Esophagus (tissue), 2 donors: ENCODE results near the gene C4orf54. TPM values are rescaled to one million over a fixed set of nuclear protein-coding genes. Genes with fewer than 3 reads are reported as not detected.

Experiments used
- H3K27ac ChIP-seq, 2 donors: one replicate each; pipeline ENCODE4 v1.5.1; 2013; ENCODE audit warnings: low read depth in 2 of 2, mild to moderate bottlenecking in 2 of 2, inconsistent platforms in 1 of 2, low read length in 1 of 2, moderate library complexity in 1 of 2
- H3K27me3 ChIP-seq, 2 donors: one replicate each; pipeline ENCODE4 v1.6.1; 2013; ENCODE audit warnings: low read length in 2 of 2, control low read depth in 1 of 2, mild to moderate bottlenecking in 1 of 2; ENCODE audit not compliant: insufficient read depth in 2 of 2, control insufficient read depth in 1 of 2
- H3K36me3 ChIP-seq, 2 donors: one replicate each; pipeline ENCODE4 v1.6.1; 2013; ENCODE audit warnings: low read length in 1 of 2; ENCODE audit not compliant: control insufficient read depth in 2 of 2, insufficient read depth in 2 of 2
- H3K4me1 ChIP-seq, 2 donors: one replicate each; pipeline ENCODE4 v1.6.1; 2013; ENCODE audit warnings: low read length in 1 of 2; ENCODE audit not compliant: control insufficient read depth in 2 of 2, insufficient read depth in 2 of 2
- H3K4me3 ChIP-seq, 2 donors: one replicate each; pipeline ENCODE4 v1.5.1; 2013; ENCODE audit warnings: low read length in 2 of 2, mild to moderate bottlenecking in 2 of 2, low read depth in 1 of 2, moderate library complexity in 1 of 2
- H3K9me3 ChIP-seq, 2 donors: one replicate each; pipeline ENCODE4 v1.6.1; 2013; ENCODE audit warnings: mild to moderate bottlenecking in 2 of 2, low read depth in 1 of 2, low read length in 1 of 2, moderate library complexity in 1 of 2; ENCODE audit not compliant: control insufficient read depth in 2 of 2, insufficient read depth in 1 of 2
- WGBS, 2 donors: extraction: QIAGEN DNeasy Blood & Tissue Kit; methylation state at CpG; one replicate each; pipeline ENCODE4 v1.1.7; 2013; 5-methylcytosine and 5-hydroxymethylcytosine counted together
- polyA plus RNA-seq, 2 donors: library from polyadenylated mRNA; stranded (reverse); fragments of 200-250 nt; gene quantifications; one replicate each; pipeline ENCODE4 v1.2.3, GENCODE V29; 2013
- donor health status: healthy with polysubstance abuse.
- donor health status: Bipolar disorder and iron deficiency.

Gene C4orf54
- polyA plus RNA-seq, 2 donors, result under 0.01 to 0.04 TPM

GRCh38 chr4:99654361-99654761, 3.3 kb downstream of the C4orf54 start:
- Histone ChIP-seq H3K9me3 (peaks cover 3% of the 10 kb centered on the region in 2 donors), H3K27ac (no peak overlapping the region), H3K27me3 (no peaks in the 10 kb centered on the region), H3K36me3 (no peaks in the 10 kb centered on the region), H3K4me1 (peaks cover 0 to 7% of the 10 kb centered on the region in 2 donors), H3K4me3 (no peak overlapping the region)
- WGBS, 2 donors, result 85 to 86% methylated on average over 15 of the region's 15 CpGs

DNA sequence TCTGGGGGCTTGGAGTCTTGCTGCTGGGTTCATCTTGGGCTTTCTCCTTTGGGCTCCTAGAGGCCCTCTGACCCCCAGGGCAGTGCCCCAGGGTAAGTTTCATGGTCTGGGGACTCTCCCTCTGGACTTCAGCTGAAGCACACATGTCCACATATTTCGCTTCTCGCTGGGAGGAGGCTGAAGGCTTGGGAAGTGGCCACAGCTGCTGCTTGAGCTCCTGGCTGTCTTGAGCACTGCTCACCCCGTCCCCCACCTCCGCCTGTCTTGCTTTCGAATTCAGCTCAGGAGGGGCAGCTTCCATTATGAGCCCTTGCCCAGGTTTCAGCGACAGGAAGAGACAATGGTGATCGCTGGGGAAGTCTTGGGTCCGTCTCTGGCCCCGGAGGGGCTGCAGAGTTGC, 3.7 kb downstream of the C4orf54 start:
- H3K4me3 ChIP-seq, result no peak overlapping the region
- no peaks in the 10 kb centered on the region for H3K36me3 ChIP-seq
- no peak overlapping the region for H3K27ac ChIP-seq
- peaks cover 3% of the 10 kb centered on the region in 2 donors for H3K9me3 ChIP-seq
- peaks cover 0 to 7% of the 10 kb centered on the region in 2 donors for H3K4me1 ChIP-seq
- WGBS, 2 donors, result 91 to 93% methylated on average over 9 of the region's 9 CpGs
- no peaks in the 10 kb centered on the region for H3K27me3 ChIP-seq

GRCh38 chr4:99652596-99653436, 4.8 kb downstream of the C4orf54 start:
- H3K27me3 ChIP-seq, result no peaks in the 10 kb centered on the region
- no peaks in the 10 kb centered on the region for H3K36me3 ChIP-seq
- WGBS, 2 donors, result 85 to 86% methylated on average over 43 of the region's 43 CpGs
- H3K27ac ChIP-seq, result no peak overlapping the region
- H3K9me3 ChIP-seq, result peaks cover 3% of the 10 kb centered on the region in 2 donors
- H3K4me1 ChIP-seq, result peaks cover 0 to 7% of the 10 kb centered on the region in 2 donors
- H3K4me3 ChIP-seq, result no peak overlapping the region

DNA sequence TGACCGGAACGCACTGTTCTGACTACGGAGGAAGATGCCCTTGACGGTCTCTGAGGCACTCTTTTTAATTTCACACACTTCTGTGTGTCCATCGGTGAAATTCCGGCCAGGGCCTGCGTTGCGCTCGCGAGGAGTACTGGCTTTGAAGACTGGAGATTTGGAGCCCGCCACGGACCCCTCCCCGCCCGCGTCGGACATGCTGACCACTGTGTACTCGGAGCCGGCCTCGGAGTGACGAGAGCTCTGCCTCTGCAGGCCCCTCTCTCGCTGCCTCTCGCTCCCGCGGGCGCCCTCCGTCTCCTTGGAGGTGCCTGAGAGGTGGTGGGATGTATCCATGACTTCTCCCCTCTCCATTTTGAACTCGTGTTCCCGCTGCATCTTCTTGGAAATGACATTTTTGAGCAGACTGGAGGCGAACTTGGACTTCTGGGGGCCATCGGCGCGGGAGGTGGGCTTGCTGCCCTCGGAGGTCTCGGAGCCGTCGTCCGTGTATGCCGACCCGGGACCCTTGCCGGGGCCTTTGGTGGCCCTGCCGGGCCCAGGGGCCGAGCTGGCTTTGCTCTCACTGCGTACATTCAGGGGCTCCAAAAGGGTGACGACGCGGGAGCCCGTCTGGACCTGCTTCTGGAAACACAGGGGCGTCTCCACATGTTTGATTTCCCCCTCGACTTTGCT, 5.7 kb downstream of the C4orf54 start:
- Histone ChIP-seq H3K27me3 (no peaks in the 10 kb centered on the region), H3K36me3 (no peaks in the 10 kb centered on the region), H3K9me3 (peaks cover 3% of the 10 kb centered on the region in 2 donors), H3K4me1 (peaks cover 0 to 7% of the 10 kb centered on the region in 2 donors), H3K4me3 (no peak overlapping the region), H3K27ac (no peak overlapping the region)
- 95 to 96% methylated on average over 49 of the region's 49 CpGs for WGBS, 2 donors

GRCh38 chr4:99651016-99651769, 6.4 kb downstream of the C4orf54 start:
- H3K27me3 ChIP-seq, result no peaks in the 10 kb centered on the region
- H3K4me3 ChIP-seq, result no peak overlapping the region
- H3K9me3 ChIP-seq, result peaks cover 3% of the 10 kb centered on the region in 2 donors
- peaks cover 0 to 7% of the 10 kb centered on the region in 2 donors for H3K4me1 ChIP-seq
- no peaks in the 10 kb centered on the region for H3K36me3 ChIP-seq
- 93% methylated on average over 18 of the region's 18 CpGs for WGBS, 2 donors
- no peak overlapping the region for H3K27ac ChIP-seq

DNA sequence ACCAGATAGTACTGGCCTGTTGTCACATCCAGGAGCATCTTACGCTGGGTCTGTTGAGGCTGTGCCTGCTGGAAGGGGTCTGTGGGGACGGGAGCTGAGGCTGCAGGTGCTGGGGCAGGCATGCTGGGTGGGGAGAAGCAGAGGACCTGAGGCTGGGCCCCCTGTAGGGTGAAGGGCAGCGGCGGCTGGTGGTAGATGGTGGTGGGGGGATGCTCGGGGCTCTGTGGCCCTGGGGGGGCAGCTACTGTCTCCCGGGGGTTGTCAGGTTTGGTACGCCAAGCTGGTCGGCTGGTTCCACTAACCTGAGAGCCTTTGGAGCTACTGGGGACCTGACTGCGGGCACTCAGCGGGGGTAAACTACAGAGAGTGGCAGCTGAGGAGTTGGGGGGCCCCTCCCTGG, 7.8 kb downstream of the C4orf54 start:
- Histone ChIP-seq H3K27ac (no peak overlapping the region), H3K4me1 (peaks cover 0 to 7% of the 10 kb centered on the region in 2 donors), H3K9me3 (peaks cover 3% of the 10 kb centered on the region in 2 donors), H3K36me3 (no peaks in the 10 kb centered on the region), H3K4me3 (no peak overlapping the region), H3K27me3 (no peaks in the 10 kb centered on the region)
- 91 to 92% methylated on average over 10 of the region's 10 CpGs for WGBS, 2 donors

DNA sequence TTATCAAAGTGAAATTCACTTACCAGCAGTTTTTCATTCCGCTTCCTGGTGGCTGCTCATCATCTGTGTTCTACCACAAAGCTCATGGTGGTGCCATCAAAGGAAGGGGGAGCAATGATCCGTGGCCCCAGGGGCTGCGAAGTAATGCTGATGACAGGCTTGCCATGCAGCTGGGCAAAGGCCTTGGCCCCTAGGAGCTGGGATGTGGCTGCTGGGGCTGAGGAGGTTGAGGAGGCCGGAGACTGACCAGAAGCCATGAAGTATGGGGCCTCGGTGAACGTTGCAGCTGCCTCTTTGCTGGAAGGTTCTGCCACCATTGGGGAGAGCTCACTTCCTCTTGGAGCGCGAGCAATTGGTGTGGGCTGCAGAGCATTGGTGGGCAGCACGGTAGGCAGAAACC, 8.4 kb downstream of the C4orf54 start:
- no peak overlapping the region for H3K27ac ChIP-seq
- no peak overlapping the region for H3K4me3 ChIP-seq
- H3K36me3 ChIP-seq, result no peaks in the 10 kb centered on the region
- H3K4me1 ChIP-seq, result peaks cover 0 to 7% of the 10 kb centered on the region in 2 donors
- peaks cover 3% of the 10 kb centered on the region in 2 donors for H3K9me3 ChIP-seq
- H3K27me3 ChIP-seq, result no peaks in the 10 kb centered on the region
- WGBS, 2 donors, result 90% methylated on average over 9 of the region's 9 CpGs

GRCh38 chr4:99648321-99648720, 9.3 kb downstream of the C4orf54 start:
- Histone ChIP-seq H3K9me3 (peaks cover 3% of the 10 kb centered on the region in 2 donors), H3K27me3 (no peaks in the 10 kb centered on the region), H3K27ac (no peak overlapping the region), H3K36me3 (no peaks in the 10 kb centered on the region), H3K4me3 (no peak overlapping the region), H3K4me1 (peaks cover 0 to 7% of the 10 kb centered on the region in 2 donors)
- 53 to 79% methylated on average over 1 of the region's 1 CpG for WGBS, 2 donors

DNA sequence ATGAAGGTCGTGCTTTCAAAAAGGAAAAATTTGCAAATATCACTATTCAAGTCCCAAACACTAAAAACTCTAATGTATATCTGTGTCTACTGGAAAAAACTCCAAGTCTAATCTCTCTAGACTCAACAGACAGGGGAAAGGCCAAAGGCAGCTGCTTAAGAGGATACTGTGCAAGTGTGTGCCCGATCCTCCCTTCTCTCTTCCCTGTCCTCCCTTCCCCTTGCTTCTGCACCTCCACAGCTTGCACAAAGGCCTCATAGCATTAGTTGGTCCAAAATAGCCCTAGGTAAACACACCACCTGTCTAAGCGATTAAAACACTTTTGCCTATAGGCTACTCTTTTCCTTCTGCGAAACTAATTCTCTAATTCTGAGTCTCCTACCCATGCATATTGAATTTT, 10.6 kb downstream of the C4orf54 start:
- no peaks in the 10 kb centered on the region for H3K36me3 ChIP-seq
- H3K4me1 ChIP-seq, result no peaks in the 10 kb centered on the region
- H3K9me3 ChIP-seq, result peaks cover 0 to 3% of the 10 kb centered on the region in 2 donors
- H3K27ac ChIP-seq, result no peak overlapping the region
- 75 to 83% methylated on average over 4 of the region's 4 CpGs for WGBS, 2 donors
- no peak overlapping the region for H3K4me3 ChIP-seq
- no peaks in the 10 kb centered on the region for H3K27me3 ChIP-seq
